IPS-15b (cell line): Measurements from ENCODE around the gene EIF4G1.

ENCODE experiments used
- H3K27me3 ChIP-seq: one replicate; pipeline ENCODE4 v1.6.1; 2013; ENCODE audit warnings: low read length; ENCODE audit not compliant: control insufficient read depth, insufficient read depth
- H3K36me3 ChIP-seq: one replicate; pipeline ENCODE4 v1.6.1; 2013; ENCODE audit warnings: low read length; ENCODE audit not compliant: control insufficient read depth, insufficient read depth
- H3K4me1 ChIP-seq: one replicate; pipeline ENCODE4 v1.6.1; 2013; ENCODE audit warnings: mild to moderate bottlenecking, low read length; ENCODE audit not compliant: control insufficient read depth, insufficient read depth
- H3K4me3 ChIP-seq: one replicate; pipeline ENCODE4 v1.5.1; 2013; ENCODE audit warnings: low read depth, low read length
- H3K9ac ChIP-seq: one replicate; pipeline ENCODE4 v1.6.1; 2013; ENCODE audit warnings: low read depth, mild to moderate bottlenecking, low read length
- H3K9me3 ChIP-seq: one replicate; pipeline ENCODE4 v1.6.1; 2013; ENCODE audit warnings: mild to moderate bottlenecking, low read length; ENCODE audit not compliant: control insufficient read depth, insufficient read depth

The EIF4G1 gene

GRCh38 chr3:184346480-184347190, 32.2 kb downstream of the EIF4G1 start:
- H3K36me3 ChIP-seq: peaks cover 8% of the 10 kb centered on the region
- H3K9ac ChIP-seq: no peak overlapping the region
- peaks cover 2% of the 10 kb centered on the region for H3K4me1 ChIP-seq
- no peaks in the 10 kb centered on the region for H3K9me3 ChIP-seq
- no peaks in the 10 kb centered on the region for H3K27me3 ChIP-seq
- H3K4me3 ChIP-seq: no peak overlapping the region

DNA sequence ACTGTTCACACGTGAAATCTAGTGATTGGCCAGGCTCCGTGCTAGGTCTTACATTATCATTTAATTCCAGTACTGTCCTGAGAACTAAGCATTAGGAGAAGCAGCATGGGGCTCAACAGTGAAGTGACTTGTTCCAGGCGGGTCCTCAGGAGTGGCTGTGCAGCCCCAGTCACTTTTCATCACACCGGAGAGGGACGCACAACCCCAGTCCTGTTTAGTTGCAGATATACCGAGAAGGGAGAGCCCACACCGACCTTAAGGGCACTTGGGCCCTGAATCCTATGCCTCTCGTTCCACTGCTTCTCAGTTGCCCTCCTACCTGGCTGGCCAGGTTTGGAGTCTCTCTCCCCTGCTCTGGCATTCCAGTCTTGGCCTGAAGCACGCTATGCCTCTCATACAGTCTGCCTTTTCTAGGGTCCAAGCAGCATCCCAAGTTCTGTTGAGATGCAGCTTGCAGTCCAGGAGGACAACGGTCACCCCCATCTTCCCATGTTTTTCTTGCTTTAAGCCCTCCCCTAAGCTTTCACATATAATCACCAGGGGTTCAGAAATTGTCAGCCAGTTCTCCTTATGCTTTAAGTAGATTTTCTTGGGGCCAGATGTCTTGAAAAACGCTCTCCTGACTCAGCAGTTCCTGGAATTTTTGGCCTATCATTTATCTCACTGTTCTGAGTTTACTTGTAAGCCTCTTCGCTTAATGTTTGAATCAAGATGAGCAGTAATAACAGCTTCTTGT, 33.1 kb downstream of the EIF4G1 start:
- Histone ChIP-seq H3K9ac (no peak overlapping the region), H3K4me3 (no peak overlapping the region), H3K9me3 (no peaks in the 10 kb centered on the region), H3K27me3 (no peaks in the 10 kb centered on the region), H3K4me1 (peaks cover 2% of the 10 kb centered on the region), H3K36me3 (peaks cover 11% of the 10 kb centered on the region)

DNA sequence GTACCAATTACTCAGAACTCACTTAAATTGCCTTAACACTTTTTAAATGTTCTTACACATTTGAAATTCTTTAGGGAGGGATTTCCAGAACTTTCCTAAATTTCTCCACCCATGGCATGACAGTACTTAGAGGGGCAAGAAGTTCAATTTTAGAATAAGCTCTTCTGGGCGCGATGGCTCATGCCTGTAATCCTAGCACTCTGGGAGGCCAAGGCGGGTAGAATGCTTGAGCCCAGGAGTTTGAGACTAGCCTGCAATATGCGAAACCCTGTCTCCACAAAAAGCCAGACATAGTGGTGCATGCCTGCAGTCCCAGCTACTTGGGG, 33.6 kb downstream of the EIF4G1 start:
- no peaks in the 10 kb centered on the region for H3K27me3 ChIP-seq
- no peaks in the 10 kb centered on the region for H3K9me3 ChIP-seq
- H3K36me3 ChIP-seq: peaks cover 11% of the 10 kb centered on the region
- H3K4me3 ChIP-seq: no peak overlapping the region
- H3K4me1 ChIP-seq: peaks cover 2% of the 10 kb centered on the region
- H3K9ac ChIP-seq: no peak overlapping the region

GRCh38 chr3:184349563-184350470, 35.4 kb downstream of the EIF4G1 start:
- H3K36me3 ChIP-seq: peaks cover 17% of the 10 kb centered on the region
- H3K9ac ChIP-seq: no peak overlapping the region
- H3K27me3 ChIP-seq: no peaks in the 10 kb centered on the region
- peaks cover 3% of the 10 kb centered on the region for H3K4me1 ChIP-seq
- no peak overlapping the region for H3K4me3 ChIP-seq
- H3K9me3 ChIP-seq: no peaks in the 10 kb centered on the region

DNA sequence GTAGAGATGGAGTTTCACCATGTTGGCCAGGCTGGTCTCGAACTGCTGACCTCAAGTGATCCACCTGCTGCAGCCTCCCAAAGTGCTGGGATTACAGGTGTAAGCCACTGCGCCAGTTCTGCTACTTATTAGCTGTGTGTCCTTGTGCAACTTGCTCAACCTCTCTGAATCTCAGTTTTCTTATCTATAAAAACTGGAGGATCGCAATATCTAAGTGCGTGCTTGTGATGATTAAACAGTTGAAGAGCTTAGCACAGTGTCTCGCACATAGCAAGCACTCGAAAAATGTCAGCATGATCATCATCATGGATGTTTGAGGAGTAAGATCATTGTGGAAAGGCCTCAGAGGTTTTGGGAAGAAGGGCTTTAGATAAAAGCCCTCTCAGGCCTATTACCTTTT, 36.2 kb downstream of the EIF4G1 start:
- H3K36me3 ChIP-seq: peaks cover 16% of the 10 kb centered on the region

DNA sequence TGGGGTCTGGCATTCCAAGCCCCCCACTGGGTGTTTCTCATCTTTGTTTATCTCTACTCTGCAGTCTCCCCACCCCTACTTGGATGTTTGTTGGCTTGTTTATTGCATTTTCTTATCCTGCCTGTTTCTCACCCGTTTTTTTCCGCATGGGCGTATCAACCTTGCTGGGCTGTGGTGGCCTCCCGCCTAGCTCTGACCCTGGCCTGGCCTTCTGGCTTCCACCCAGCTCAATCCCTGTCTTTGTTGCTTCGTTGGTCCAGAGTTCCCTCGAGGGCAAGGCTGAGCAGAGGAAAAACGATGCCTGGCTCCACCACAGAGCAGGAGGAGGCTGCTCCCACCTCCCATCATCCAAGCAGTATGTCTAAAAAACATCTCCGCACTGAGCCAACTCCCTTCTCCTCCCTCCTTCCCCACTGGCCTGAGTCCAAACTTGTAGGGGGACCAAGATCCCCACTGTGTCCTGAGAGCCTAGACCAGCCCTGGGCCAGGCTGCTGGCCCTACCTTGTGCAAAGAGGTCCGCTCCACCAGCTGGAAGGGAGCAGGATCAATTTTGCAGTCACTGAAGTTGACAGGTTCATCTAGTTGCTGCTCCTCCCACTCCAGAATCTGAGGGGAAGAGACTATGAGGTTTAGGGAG, 37.2 kb downstream of the EIF4G1 start:
- peaks cover 16% of the 10 kb centered on the region for H3K36me3 ChIP-seq
- no peak overlapping the region for H3K4me3 ChIP-seq
- peaks cover 2% of the 10 kb centered on the region for H3K4me1 ChIP-seq
- H3K9ac ChIP-seq: no peak overlapping the region
- no peaks in the 10 kb centered on the region for H3K9me3 ChIP-seq
- H3K27me3 ChIP-seq: no peaks in the 10 kb centered on the region

More for the DNA sequence above, 36.2 kb downstream of the EIF4G1 start:
- Histone ChIP-seq H3K4me3 (no peak overlapping the region), H3K27me3 (no peaks in the 10 kb centered on the region), H3K9me3 (no peaks in the 10 kb centered on the region), H3K4me1 (peaks cover 5% of the 10 kb centered on the region), H3K9ac (no peak overlapping the region)

DNA sequence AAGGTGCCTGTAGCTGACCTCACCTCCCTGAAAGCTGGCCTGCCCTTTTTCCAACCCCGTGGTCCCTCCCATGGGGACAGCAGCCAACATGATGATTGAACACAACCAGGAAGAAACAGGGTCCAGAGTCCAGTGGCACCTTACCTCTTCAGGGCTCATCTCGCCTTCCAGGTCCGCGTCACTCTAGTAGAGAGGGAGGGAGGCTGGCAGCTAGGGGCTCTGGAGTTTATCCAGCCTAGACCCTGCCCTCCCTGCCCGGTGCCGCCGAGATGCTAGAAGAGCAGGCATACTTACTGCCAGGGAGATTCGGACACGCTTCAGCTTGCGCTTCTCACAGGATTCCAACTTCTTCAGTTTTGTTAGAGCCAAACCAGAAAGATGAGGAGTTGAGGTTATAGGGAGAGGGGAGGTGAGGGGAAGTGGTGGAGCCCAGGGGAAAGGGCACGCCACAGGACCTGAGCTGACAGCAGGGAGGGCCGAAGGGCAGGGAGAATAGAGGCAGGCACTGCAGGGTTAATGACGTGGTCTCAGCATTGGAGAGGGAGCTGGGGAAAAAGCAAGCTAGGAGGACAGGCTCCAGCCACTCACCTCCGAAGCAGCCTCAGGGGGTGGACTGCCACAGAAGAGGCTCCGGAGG, 37.9 kb downstream of the EIF4G1 start:
- Histone ChIP-seq H3K36me3 (peaks cover 22% of the 10 kb centered on the region), H3K9ac (no peak overlapping the region)

DNA sequence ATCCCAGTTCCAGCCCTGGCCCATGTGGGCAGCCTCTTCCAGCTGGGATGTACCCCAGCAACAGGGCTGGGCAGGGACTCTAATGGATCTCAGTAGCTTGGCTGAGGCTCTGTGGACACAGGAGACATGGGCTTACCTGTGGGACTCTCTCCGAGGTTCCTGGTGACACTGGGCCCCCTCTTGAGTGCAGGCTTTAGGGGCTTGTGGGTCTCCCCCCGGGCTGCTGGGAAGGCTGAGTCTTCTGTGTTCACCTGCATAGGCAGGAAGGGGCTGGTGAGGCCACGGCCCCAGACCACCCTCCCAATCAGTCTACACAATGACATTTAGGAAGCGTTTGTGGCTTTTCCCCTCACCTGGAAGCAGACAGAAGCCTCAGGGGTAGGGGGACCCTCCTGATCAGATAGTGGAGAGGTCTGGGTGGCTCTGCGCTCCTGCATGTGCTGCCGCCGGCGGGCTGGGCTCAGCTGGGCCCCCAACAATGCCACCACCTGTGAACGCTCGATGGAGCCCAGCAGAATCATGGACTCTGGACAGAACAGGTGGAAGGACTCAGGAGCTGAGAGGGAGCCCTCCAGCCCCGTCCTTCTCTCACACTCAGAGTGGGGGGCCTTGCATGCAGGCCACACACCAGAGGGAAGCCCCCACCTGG, 38.6 kb downstream of the EIF4G1 start:
- Histone ChIP-seq H3K9ac (no peak overlapping the region), H3K4me3 (no peak overlapping the region), H3K4me1 (peaks cover 2% of the 10 kb centered on the region), H3K36me3 (peaks cover 22% of the 10 kb centered on the region), H3K27me3 (peaks cover 3% of the 10 kb centered on the region), H3K9me3 (no peaks in the 10 kb centered on the region)

More for the DNA sequence above, 37.9 kb downstream of the EIF4G1 start:
- no peaks in the 10 kb centered on the region for H3K27me3 ChIP-seq
- H3K9me3 ChIP-seq: no peaks in the 10 kb centered on the region
- no peak overlapping the region for H3K4me3 ChIP-seq
- H3K4me1 ChIP-seq: peaks cover 2% of the 10 kb centered on the region

DNA sequence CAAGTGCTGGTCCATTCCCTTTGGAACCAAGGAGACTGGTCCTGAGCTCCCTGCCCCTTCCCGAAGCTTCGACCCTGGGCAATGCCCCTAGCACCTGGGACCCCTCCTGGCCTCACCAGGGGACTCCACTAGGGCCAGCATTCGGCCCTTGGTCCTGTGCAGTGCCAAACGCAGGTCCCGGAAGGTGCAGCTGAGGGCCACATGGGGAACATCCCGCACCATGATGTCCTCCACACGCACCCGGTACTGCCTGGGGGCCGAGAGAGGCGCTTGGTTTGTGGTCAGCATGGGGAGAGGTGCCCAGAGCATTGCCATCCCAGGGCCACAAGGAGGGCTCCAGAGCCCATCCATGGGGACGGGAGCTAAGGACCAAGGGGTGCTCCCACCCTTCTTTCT, 39.1 kb downstream of the EIF4G1 start:
- Histone ChIP-seq H3K4me3 (no peak overlapping the region), H3K36me3 (peaks cover 25% of the 10 kb centered on the region), H3K9ac (no peak overlapping the region), H3K4me1 (peaks cover 2% of the 10 kb centered on the region), H3K27me3 (peaks cover 8% of the 10 kb centered on the region), H3K9me3 (no peaks in the 10 kb centered on the region)

GRCh38 chr3:184354121-184354728, 39.8 kb downstream of the EIF4G1 start:
- Histone ChIP-seq H3K9ac (no peak overlapping the region), H3K36me3 (peaks cover 25% of the 10 kb centered on the region), H3K4me3 (no peak overlapping the region), H3K9me3 (no peaks in the 10 kb centered on the region), H3K4me1 (peaks cover 5% of the 10 kb centered on the region), H3K27me3 (peaks cover 15% of the 10 kb centered on the region)
